ENCODE measurements around the gene NUP54.
A peak's percentile ranks its signal among the peaks of the same experiment; 100 is the strongest.

Gene NUP54

GRCh38 chr4:76078033-76078613, 70.1 kb downstream of the NUP54 start:
- no peak for TF ChIP-seq CTCF (IDR thresholded peaks at IDR 0.05; ENCODE audit: low read depth, low read length, missing control alignments)
- no peak for DNase-seq (ENCODE audit: low read depth)
- H3K4me3 ChIP-seq (ENCODE audit: low read depth, low read length), result no peak overlapping the region

GRCh38 chr4:76074993-76075600, 73.1 kb downstream of the NUP54 start:
- TF ChIP-seq CTCF (IDR thresholded peaks at IDR 0.05; ENCODE audit: low read depth, low read length, missing control alignments), result no peak
- no peak for DNase-seq (ENCODE audit: low read depth)
- no peak overlapping the region for H3K4me3 ChIP-seq (ENCODE audit: low read depth, low read length)

- TF ChIP-seq CTCF (IDR thresholded peaks at IDR 0.05; ENCODE audit: low read depth, low read length, missing control alignments), result no peak
- DNase-seq (ENCODE audit: low read depth), result no peak
- no peak within 1 kb of the TSS for H3K4me3 ChIP-seq (ENCODE audit: low read depth, low read length)
These were observed 73.7 kb downstream of the NUP54 start, which contains the start of gene ART3 for GRCh38 chr4:76074468-76074867. TSS of gene ART3 (plus strand) at chr4:76074709. CDS start at chr4:76075890, 1,181 bp downstream.

- no peak overlapping the region for H3K4me3 ChIP-seq (ENCODE audit: low read depth, low read length)
- no peak for DNase-seq (ENCODE audit: low read depth)
- no peak for TF ChIP-seq CTCF (IDR thresholded peaks at IDR 0.05; ENCODE audit: low read depth, low read length, missing control alignments)
These were observed 75.4 kb downstream of the NUP54 start for GRCh38 chr4:76072760-76073159.

GRCh38 chr4:76067652-76068286, 80.4 kb downstream of the NUP54 start:
- DNase-seq (ENCODE audit: low read depth), result peak; percentile 40
- H3K4me3 ChIP-seq (ENCODE audit: low read depth, low read length), result no peak overlapping the region
- peak; percentile 78 for TF ChIP-seq CTCF (IDR thresholded peaks at IDR 0.05; ENCODE audit: low read depth, low read length, missing control alignments)

- no peak for TF ChIP-seq CTCF (IDR thresholded peaks at IDR 0.05; ENCODE audit: low read depth, low read length, missing control alignments)
- DNase-seq (ENCODE audit: low read depth), result no peak
- no peak overlapping the region for H3K4me3 ChIP-seq (ENCODE audit: low read depth, low read length)
These were observed 81.7 kb downstream of the NUP54 start for GRCh38 chr4:76066546-76066945.

All from GM12864 (cell line).